OCI-LY7 (cell line): ENCODE results near the gene APPBP2. TPM values are rescaled to one million over a fixed set of nuclear protein-coding genes. Genes with fewer than 3 reads are reported as not detected.

ENCODE experiments used
- BruUV-seq: library from RNA; stranded (reverse); fragments of 400-500 nt; replicated peaks from 2 replicates; lab custom pipeline; 2021; lab: Mats Ljungman, UMichigan
- CTCF ChIA-PET: fragments of 300-600 bp; sonication (Branson Sonifier 250); formaldehyde crosslinking; loops from one replicate; lab custom pipeline; 2022; ENCODE audit warnings: antibody characterized with exemption; ENCODE audit not compliant: unreplicated experiment; lab: Charles Lee
- POLR2A ChIA-PET: fragments of 300-600 bp; sonication (Branson Sonifier 250); formaldehyde crosslinking; loops from one replicate; lab custom pipeline; 2022; ENCODE audit warnings: antibody characterized with exemption; lab: Charles Lee
- DNase-seq: peaks from one replicate; pipeline ENCODE4 v3.0.0-alpha.2; 2015; ENCODE audit warnings: low spot score
- H2AFZ ChIP-seq: fragments of 200-600 bp; sonication (generic), shearing (Covaris generic); 2 replicates; pipeline ENCODE4 v1.6.1; 2014; ENCODE audit warnings: mild to moderate bottlenecking, antibody characterized with exemption, low read length, moderate library complexity
- H3K27ac ChIP-seq: fragments of 200-600 bp; sonication (generic); 2 replicates; pipeline ENCODE4 v1.5.1; 2014; ENCODE audit warnings: mixed run types, low read depth, mild to moderate bottlenecking, moderate library complexity, low read length, inconsistent platforms; ENCODE audit not compliant: poor library complexity, severe bottlenecking
- H3K36me3 ChIP-seq: fragments of 200-600 bp; sonication (generic); 2 replicates; pipeline ENCODE4 v1.6.1; 2014; ENCODE audit warnings: mild to moderate bottlenecking, antibody characterized with exemption, low read length, moderate library complexity, mixed read lengths; ENCODE audit not compliant: insufficient read depth
- H3K4me1 ChIP-seq: fragments of 200-600 bp; sonication (generic); 2 replicates; pipeline ENCODE4 v1.5.1; 2014; ENCODE audit warnings: mild to moderate bottlenecking, low read length; ENCODE audit not compliant: insufficient read depth, poor library complexity, severe bottlenecking
- H3K4me2 ChIP-seq: fragments of 200-600 bp; sonication (generic); 2 replicates; pipeline ENCODE4 v1.6.1; 2014; ENCODE audit warnings: mild to moderate bottlenecking, low read length
- H3K4me3 ChIP-seq: fragments of 200-600 bp; sonication (generic); 2 replicates; pipeline ENCODE4 v1.5.1; 2014; ENCODE audit warnings: mild to moderate bottlenecking, low read depth, low read length; ENCODE audit not compliant: poor library complexity, severe bottlenecking
- H3K79me2 ChIP-seq: fragments of 200-600 bp; sonication (generic); 2 replicates; pipeline ENCODE4 v1.6.1; 2016; ENCODE audit warnings: low read depth, mild to moderate bottlenecking, low read length, moderate library complexity, mixed read lengths; ENCODE audit not compliant: insufficient read depth
- H3K9me2 ChIP-seq: fragments of 200-600 bp; sonication (generic); 2 replicates; pipeline ENCODE4 v1.6.1; 2016; ENCODE audit warnings: mild to moderate bottlenecking, low read length, mixed read lengths; ENCODE audit not compliant: insufficient read depth
- H3K9me3 ChIP-seq: fragments of 200-600 bp; sonication (generic); 2 replicates; pipeline ENCODE4 v1.6.1; 2014; ENCODE audit warnings: mild to moderate bottlenecking, mixed run types, low read length, mixed read lengths
- H4K20me1 ChIP-seq: fragments of 200-600 bp; sonication (generic); 2 replicates; pipeline ENCODE4 v1.6.1; 2014; ENCODE audit warnings: mild to moderate bottlenecking, antibody characterized with exemption, low read length, moderate library complexity, mixed read lengths; ENCODE audit not compliant: insufficient read depth
- CTCF ChIP-seq: fragments of 200-600 bp; sonication (generic); conservative IDR thresholded peaks from 2 replicates; pipeline ENCODE4 v1.5.1; 2014; ENCODE audit warnings: mild to moderate bottlenecking, antibody characterized with exemption, low read length, moderate library complexity, mixed read lengths
- EZH2phosphoT487 ChIP-seq: fragments of 200-600 bp; sonication (generic); IDR thresholded peaks from 2 replicates; pipeline ENCODE4 v1.6.1; 2018; ENCODE audit warnings: low read depth, borderline replicate concordance, mild to moderate bottlenecking, mixed run types, antibody characterized with exemption, low read length, moderate library complexity, mixed read lengths
- intact Hi-C: fragments of 100-400 bp; cut with micrococcal nuclease; formaldehyde crosslinking; loops from one replicate; pipeline ENCODE4 v1.10.0; 2022; ENCODE audit not compliant: unreplicated experiment
- total RNA-seq, 2 experiments: library from RNA; depleted of rRNA in 1 of 2; stranded (reverse); fragments of >200 nt in 1 of 2; shearing (Covaris generic) in 1 of 2; gene quantifications; 2 replicates each; pipeline ENCODE4 v1.2.3, GENCODE V29; 2014 to 2022

The APPBP2 gene
- total RNA-seq, 2 experiments from 2014 or later: 11.8 to 28.1 TPM

GRCh38 chr17:60510723-60511122, 15.3 kb downstream of the APPBP2 start:
- ChIA-PET POLR2A (no interaction called here), CTCF (no interaction called here)
- H3K4me1 ChIP-seq: no peaks in the 10 kb centered on the region
- intact Hi-C loops: no loop called here
- H2AFZ ChIP-seq: no peak overlapping the region
- H3K9me3 ChIP-seq: no peaks in the 10 kb centered on the region
- H3K4me3 ChIP-seq: no peak overlapping the region
- no peak overlapping the region for H3K27ac ChIP-seq
- peaks cover 32% of the 10 kb centered on the region for H3K79me2 ChIP-seq
- H4K20me1 ChIP-seq: no peaks in the 10 kb centered on the region
- no peak overlapping the region for H3K4me2 ChIP-seq
- BruUV-seq: no TSS peak
- H3K9me2 ChIP-seq: no peaks in the 10 kb centered on the region
- TF ChIP-seq CTCF (no peak), EZH2phosphoT487 (no peak)
- H3K36me3 ChIP-seq: peaks cover 37% of the 10 kb centered on the region
- DNase-seq: no peak

DNA sequence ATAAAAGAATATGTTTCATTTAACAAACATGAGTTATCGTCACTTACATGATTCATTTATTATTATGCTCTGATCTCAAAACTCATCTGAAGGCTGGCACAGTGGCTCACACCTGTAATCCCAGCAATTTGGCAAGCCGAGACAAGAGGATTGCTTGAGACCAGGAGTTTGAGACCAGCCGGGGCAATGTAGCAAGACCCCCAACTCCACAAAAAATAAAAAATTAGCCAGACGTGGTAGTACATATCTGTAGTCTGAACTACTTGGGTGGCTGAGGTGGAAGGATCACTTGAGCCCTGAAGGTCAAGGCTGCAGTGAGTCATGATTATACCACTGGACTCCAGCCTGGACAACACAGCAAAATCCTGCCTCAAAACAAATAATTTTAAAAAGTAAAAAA, 16.0 kb downstream of the APPBP2 start:
- no peak overlapping the region for H3K27ac ChIP-seq
- CTCF ChIA-PET: no interaction called here
- H4K20me1 ChIP-seq: no peaks in the 10 kb centered on the region
- H3K4me3 ChIP-seq: no peak overlapping the region
- DNase-seq: no peak
- intact Hi-C loops: no loop called here
- TF ChIP-seq CTCF: no peak
- POLR2A ChIA-PET: interaction anchor here (0.5 kb wide), 1 partner anchor 1025 kb away, joined by 5 read pairs; no protein-coding TSS in a partner anchor
- H3K9me2 ChIP-seq: no peaks in the 10 kb centered on the region
- H3K9me3 ChIP-seq: no peaks in the 10 kb centered on the region
- BruUV-seq: no TSS peak
- H3K36me3 ChIP-seq: peaks cover 37% of the 10 kb centered on the region
- no peak overlapping the region for H3K4me2 ChIP-seq
- no peaks in the 10 kb centered on the region for H3K4me1 ChIP-seq
- H3K79me2 ChIP-seq: peaks cover 33% of the 10 kb centered on the region
- no peak overlapping the region for H2AFZ ChIP-seq

GRCh38 chr17:60508384-60508980, 17.6 kb downstream of the APPBP2 start:
- Histone ChIP-seq H3K4me2 (no peak overlapping the region), H2AFZ (no peak overlapping the region), H4K20me1 (no peaks in the 10 kb centered on the region), H3K4me1 (no peaks in the 10 kb centered on the region), H3K79me2 (peaks cover 45% of the 10 kb centered on the region), H3K36me3 (peaks cover 33% of the 10 kb centered on the region), H3K4me3 (no peak overlapping the region), H3K9me3 (no peaks in the 10 kb centered on the region), H3K27ac (no peak overlapping the region), H3K9me2 (no peaks in the 10 kb centered on the region)
- DNase-seq: no peak
- intact Hi-C loops: no loop called here
- BruUV-seq: no TSS peak
- CTCF ChIA-PET: interaction anchor here (0.5 kb wide), 1 partner anchor 74 kb away, joined by 4 read pairs; no protein-coding TSS in a partner anchor
- POLR2A ChIA-PET: interaction anchor here (0.6 to 1.2 kb wide), 3 partner anchors 10 to 433 kb away, joined by 3 to 8 read pairs (median 3); no protein-coding TSS in a partner anchor
- TF ChIP-seq CTCF (no peak), EZH2phosphoT487 (no peak)
